Peyer's patch (tissue), 4 donors: ENCODE results near the gene ETFBKMT.

Experiments
- CTCF ChIP-seq, 6 experiments: fragments of 450-650 bp in 4 of 6; fragments of 200-600 bp in 2 of 6; sonication (generic) in 1 of 6; IDR thresholded peaks; one replicate each; pipeline ENCODE4 v1.5.1; 2017 to 2019; ENCODE audit warnings: antibody characterized with exemption in 6 of 6, mild to moderate bottlenecking in 3 of 6, moderate library complexity in 1 of 6
- POLR2A ChIP-seq, 2 donors: fragments of 450-650 bp; IDR thresholded peaks; one replicate each; pipeline ENCODE4 v1.5.1; 2017; ENCODE audit warnings: antibody characterized with exemption in 2 of 2, mild to moderate bottlenecking in 2 of 2, moderate library complexity in 2 of 2

- TF ChIP-seq POLR2A (IDR thresholded peaks at IDR 0.05) (no peak), CTCF (IDR thresholded peaks at IDR 0.05) (no peak)
These were observed 27.7 kb upstream of the ETFBKMT start for GRCh38 chr12:31631809-31632208.
